Endothelial cell of umbilical vein (primary cell): ENCODE measurements around the gene MON1A. TPM values are rescaled to one million over a fixed set of nuclear protein-coding genes. Genes with fewer than 3 reads are reported as not detected.

Experiments used
- BruUV-seq: library from RNA; stranded (reverse); fragments of 400-500 nt; replicated peaks from 2 replicates; lab custom pipeline; 2021; lab: Mats Ljungman, UMichigan
- CTCF ChIA-PET: fragments of 300-600, 350-600 bp; sonication (Branson Sonifier 250); formaldehyde crosslinking; loops from one replicate; lab custom pipeline; 2021; ENCODE audit warnings: antibody characterized with exemption, inconsistent platforms; lab: Charles Lee
- POLR2A ChIA-PET: fragments of 300-600, 350-600 bp; sonication (Branson Sonifier 250); formaldehyde crosslinking; loops from one replicate; lab custom pipeline; 2021; ENCODE audit warnings: antibody characterized with exemption, inconsistent platforms; lab: Charles Lee
- DNase-seq: peaks from one replicate; pipeline ENCODE4 v3.0.0-alpha.2; 2011; ENCODE audit warnings: low read depth, low spot score
- FAIRE-seq: peaks from 2 replicates; lab custom pipeline; 2011; peaks lifted over from hg19 to GRCh38; lab: Jason Lieb, UNC
- H2AFZ ChIP-seq: 2 replicates; pipeline ENCODE4 v1.6.0; 2012; ENCODE audit warnings: low read depth, low read length, control low read depth, inconsistent platforms
- H3K27ac ChIP-seq: 2 replicates; pipeline ENCODE4 v1.5.1; 2011; ENCODE audit warnings: low read depth, mild to moderate bottlenecking, control low read depth, low read length, moderate library complexity; ENCODE audit not compliant: insufficient read depth
- H3K27me3 ChIP-seq, 2 experiments: 2 replicates each; pipeline versions ENCODE4 v1.6.0 to v1.6.1; 2011; ENCODE audit warnings: low read length in 2 of 2, mixed read lengths in 1 of 2; ENCODE audit not compliant: control insufficient read depth in 2 of 2, insufficient read depth in 2 of 2
- H3K36me3 ChIP-seq, 2 experiments: 2 replicates in 1 of 2; 3 replicates in 1 of 2; pipeline ENCODE4 v1.5.1; 2011; ENCODE audit warnings: low read length in 2 of 2, mild to moderate bottlenecking in 1 of 2, moderate library complexity in 1 of 2; ENCODE audit not compliant: control insufficient read depth in 2 of 2, insufficient read depth in 2 of 2; ENCODE audit errors: extremely low read depth in 1 of 2
- H3K4me1 ChIP-seq: 3 replicates; pipeline ENCODE4 v1.5.1; 2011; ENCODE audit warnings: mild to moderate bottlenecking, low read length; ENCODE audit not compliant: control insufficient read depth, insufficient read depth; ENCODE audit errors: extremely low read depth
- H3K4me2 ChIP-seq: 2 replicates; pipeline ENCODE4 v1.6.1; 2011; ENCODE audit warnings: low read length, control low read depth, mixed read lengths; ENCODE audit not compliant: insufficient read depth
- H3K4me3 ChIP-seq, 3 experiments: fragments of 200-600 bp in 1 of 3; sonication (generic), shearing (Covaris generic) in 1 of 3; replicated peaks in 1 of 3; 2 replicates each; pipeline ENCODE4 v1.5.1; 2011 to 2016; ENCODE audit warnings: control low read depth in 3 of 3, low read length in 3 of 3, mild to moderate bottlenecking in 2 of 3, inconsistent platforms in 1 of 3, low read depth in 1 of 3, moderate library complexity in 1 of 3; ENCODE audit not compliant: insufficient read depth in 1 of 3
- H3K79me2 ChIP-seq: 2 replicates; pipeline ENCODE4 v1.6.0; 2012; ENCODE audit warnings: low read length, inconsistent platforms; ENCODE audit not compliant: control insufficient read depth, insufficient read depth
- H3K9ac ChIP-seq: replicated peaks from 2 replicates; pipeline ENCODE3; 2011; ENCODE audit warnings: low read length, control low read depth; ENCODE audit not compliant: insufficient read depth; ENCODE audit errors: extremely low read depth
- H3K9me1 ChIP-seq: replicated peaks from 3 replicates; pipeline ENCODE4 v1.6.0; 2011; ENCODE audit warnings: mild to moderate bottlenecking, low read length; ENCODE audit not compliant: control insufficient read depth, insufficient read depth; ENCODE audit errors: extremely low read depth
- H3K9me3 ChIP-seq: replicated peaks from 2 replicates; pipeline ENCODE4 v1.5.1; 2012; ENCODE audit warnings: low read length, inconsistent platforms; ENCODE audit not compliant: control insufficient read depth, insufficient read depth
- H4K20me1 ChIP-seq: replicated peaks from 2 replicates; pipeline ENCODE3; 2011; ENCODE audit warnings: mild to moderate bottlenecking, low read length; ENCODE audit not compliant: control insufficient read depth, insufficient read depth; ENCODE audit errors: extremely low read depth
- EZH2 ChIP-seq: IDR thresholded peaks from 2 replicates; pipeline ENCODE4 v1.6.1; 2012; ENCODE audit warnings: borderline replicate concordance, low read depth, mild to moderate bottlenecking, moderate library complexity, low read length, inconsistent platforms; ENCODE audit not compliant: severe bottlenecking
- FOS ChIP-seq: IDR thresholded peaks from 2 replicates; pipeline ENCODE4 v1.6.1; 2011; ENCODE audit warnings: mild to moderate bottlenecking, low read length, moderate library complexity, borderline replicate concordance; ENCODE audit not compliant: insufficient read depth
- GATA2 ChIP-seq: IDR thresholded peaks from 2 replicates; pipeline ENCODE4 v1.7.0; 2011; ENCODE audit warnings: low read depth, mild to moderate bottlenecking, moderate library complexity, mixed read lengths, low read length; ENCODE audit not compliant: insufficient read length, insufficient read depth
- JUN ChIP-seq: IDR thresholded peaks from 2 replicates; pipeline ENCODE4 v1.6.1; 2011; ENCODE audit warnings: borderline replicate concordance, low read depth; ENCODE audit not compliant: insufficient read length, insufficient read depth
- MYC ChIP-seq: IDR thresholded peaks from one replicate; pipeline ENCODE4 v1.6.1; 2011; ENCODE audit warnings: mild to moderate bottlenecking, low read depth, low read length
- POLR2AphosphoS5 ChIP-seq: IDR thresholded peaks from 2 replicates; pipeline ENCODE4 v1.6.1; 2012; ENCODE audit warnings: low read depth, mild to moderate bottlenecking, control low read depth, low read length, moderate library complexity; ENCODE audit not compliant: insufficient read depth
- dilution Hi-C: fragments of 300-500 bp; cut with MboI; formaldehyde crosslinking; loops from one replicate; pipeline ENCODE4 v1.15.0; 2019; ENCODE audit warnings: low sequenced_read_pairs; ENCODE audit not compliant: extremely low pct_ligation_motif_present
- intact Hi-C: fragments of 100-400 bp; cut with micrococcal nuclease; formaldehyde crosslinking; loops from one replicate; pipeline ENCODE4 v1.10.0; 2022
- polyA plus RNA-seq, 4 experiments: library from polyadenylated mRNA; depleted of rRNA in 3 of 4; stranded (reverse) in 3 of 4; unstranded in 1 of 4; fragments of >200 nt; gene quantifications; 2 replicates each; pipeline versions ENCODE4 v1.2.1 to v1.2.3, GENCODE V29; 2011 to 2012; ENCODE audit warnings: missing spikeins in 1 of 4
- total RNA-seq: library from RNA; stranded (reverse); gene quantifications from 2 replicates; pipeline ENCODE4 v1.2.3, GENCODE V29; 2021
- TF ChIP-seq, protein P1 (sequence below): IDR thresholded peaks from 2 replicates; pipeline ENCODE4 v1.6.1; 2011; ENCODE audit not compliant: insufficient read depth, insufficient read length

MON1A gene
- total and polyA plus RNA-seq, 2 donors (not counting 3 experiments of a cell fraction or from before 2014, with no cell fraction given), result 17.5 to 31.1 TPM

DNA sequence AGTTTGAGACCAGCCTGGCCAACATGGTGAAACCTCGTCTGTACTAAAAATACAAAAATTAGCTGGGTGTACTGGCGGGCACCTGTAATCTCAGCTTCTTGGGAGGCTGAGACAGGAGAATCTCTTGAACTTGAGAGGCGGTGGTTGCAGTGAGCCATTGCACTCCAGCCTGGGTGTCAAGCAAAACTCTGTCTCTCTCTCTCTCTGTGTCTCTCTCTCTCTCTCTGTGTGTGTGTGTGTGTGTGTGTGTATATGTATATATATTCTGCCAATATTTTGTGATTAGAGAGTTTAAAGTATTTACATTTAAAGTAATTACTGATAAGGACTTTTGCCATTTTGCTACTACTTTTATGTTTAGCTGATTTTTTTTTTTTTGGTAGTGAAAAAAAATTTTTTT, 26.0 kb upstream of the MON1A start:
- no peak overlapping the region for H3K4me2 ChIP-seq
- FAIRE-seq (no peak), DNase-seq (no peak)
- H3K9me3 ChIP-seq, result no peaks in the 10 kb centered on the region
- no peaks in the 10 kb centered on the region for H3K27me3 ChIP-seq
- H3K9ac ChIP-seq, result no peak overlapping the region
- H3K4me1 ChIP-seq, result no peaks in the 10 kb centered on the region
- ChIA-PET CTCF (interaction anchor here (0.8 kb wide), 1 partner anchor 8 kb away, joined by 3 read pairs; no protein-coding TSS in a partner anchor), POLR2A (interaction anchor here (1.3 kb wide), 1 partner anchor 15 kb away, joined by 5 read pairs; no protein-coding TSS in a partner anchor)
- dilution Hi-C loops, result no loop called here
- no peaks in the 10 kb centered on the region for H3K36me3 ChIP-seq
- no TSS peak for BruUV-seq
- no peak overlapping the region for H2AFZ ChIP-seq
- peaks cover 7% of the 10 kb centered on the region for H4K20me1 ChIP-seq
- no peak overlapping the region for H3K27ac ChIP-seq
- H3K9me1 ChIP-seq, result no peaks in the 10 kb centered on the region
- H3K79me2 ChIP-seq, result peaks cover 82% of the 10 kb centered on the region
- H3K4me3 ChIP-seq, result no peak overlapping the region
- TF ChIP-seq, protein P1, sequence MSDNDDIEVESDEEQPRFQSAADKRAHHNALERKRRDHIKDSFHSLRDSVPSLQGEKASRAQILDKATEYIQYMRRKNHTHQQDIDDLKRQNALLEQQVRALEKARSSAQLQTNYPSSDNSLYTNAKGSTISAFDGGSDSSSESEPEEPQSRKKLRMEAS, result no peak
- intact Hi-C loops, result no loop called here

DNA sequence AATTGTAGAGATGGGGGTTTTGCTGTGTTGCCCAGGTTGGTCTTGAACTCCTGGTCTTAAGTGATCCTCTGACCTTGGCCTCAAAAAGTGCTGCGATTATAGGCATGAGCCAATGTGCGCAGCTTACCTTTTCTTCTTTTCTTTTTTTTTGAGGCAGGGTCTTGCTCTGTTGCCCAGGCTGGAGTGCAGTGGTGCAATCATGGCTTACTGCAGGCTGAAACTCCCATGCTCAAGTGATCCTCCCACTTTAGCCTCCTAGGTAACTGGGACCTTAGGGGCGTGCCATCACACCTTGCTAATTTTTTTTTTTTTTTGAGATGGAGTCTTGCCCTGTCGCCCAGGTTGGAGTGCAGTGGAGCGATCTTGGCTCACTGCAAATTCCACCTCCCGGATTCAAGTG, 23.3 kb upstream of the MON1A start:
- H2AFZ ChIP-seq, result no peak overlapping the region
- H3K27me3 ChIP-seq, result no peaks in the 10 kb centered on the region
- no TSS peak for BruUV-seq
- H3K9ac ChIP-seq, result no peak overlapping the region
- DNase-seq (no peak), FAIRE-seq (no peak)
- H3K36me3 ChIP-seq, result no peaks in the 10 kb centered on the region
- no peaks in the 10 kb centered on the region for H3K9me3 ChIP-seq
- no peaks in the 10 kb centered on the region for H3K4me1 ChIP-seq
- H3K4me2 ChIP-seq, result no peak overlapping the region
- peaks cover 89% of the 10 kb centered on the region for H3K79me2 ChIP-seq
- dilution Hi-C loops, result no loop called here
- H3K4me3 ChIP-seq, result no peak overlapping the region
- H4K20me1 ChIP-seq, result peaks cover 4% of the 10 kb centered on the region
- POLR2A ChIA-PET, result interaction anchor here (0.6 kb wide), 1 partner anchor 72 kb away, joined by 6 read pairs; no protein-coding TSS in a partner anchor
- intact Hi-C loops, result no loop called here
- TF ChIP-seq EZH2 (no peak), JUN (no peak), GATA2 (no peak), POLR2AphosphoS5 (no peak), MYC (no peak), FOS (no peak)
- TF ChIP-seq, protein P1, result no peak
- CTCF ChIA-PET, result no interaction called here
- no peaks in the 10 kb centered on the region for H3K9me1 ChIP-seq
- no peak overlapping the region for H3K27ac ChIP-seq
